Caco-2 (cell line): Measurements from ENCODE around the gene RBPMS2. TPM values are rescaled to one million over a fixed set of nuclear protein-coding genes. Genes with fewer than 3 reads are reported as not detected.

Experiments
- BruUV-seq: library from RNA; stranded (reverse); fragments of 400-500 nt; replicated peaks from 2 replicates; lab custom pipeline; 2021; lab: Mats Ljungman, UMichigan
- CTCF ChIA-PET: fragments of 300-600 bp; sonication (Branson Sonifier 250); formaldehyde crosslinking; loops from one replicate; lab custom pipeline; 2022; ENCODE audit warnings: antibody characterized with exemption; lab: Charles Lee
- POLR2A ChIA-PET: fragments of 300-600 bp; sonication (Branson Sonifier 250); formaldehyde crosslinking; loops from one replicate; lab custom pipeline; 2022; ENCODE audit warnings: antibody characterized with exemption; lab: Charles Lee
- DNase-seq, 2 experiments: peaks; one replicate each; pipeline versions ENCODE4 v3.0.0 to v3.0.0-alpha.2; 2020 to 2022
- H3K27me3 ChIP-seq: replicated peaks from 2 replicates; pipeline ENCODE4 v1.6.0; 2011; ENCODE audit warnings: low read length; ENCODE audit not compliant: control insufficient read depth, insufficient read depth
- H3K36me3 ChIP-seq: 2 replicates; pipeline ENCODE4 v1.5.1; 2011; ENCODE audit warnings: low read length; ENCODE audit not compliant: control insufficient read depth, insufficient read depth
- H3K4me1 ChIP-seq: fragments of 250-450 bp; sonication (Bioruptor Pico); 2 replicates; pipeline ENCODE4 v1.5.1; 2020; ENCODE audit warnings: mild to moderate bottlenecking
- H3K4me3 ChIP-seq: 2 replicates; pipeline ENCODE4 v1.5.1; 2011; ENCODE audit warnings: low read depth, mild to moderate bottlenecking, control low read depth, low read length
- H3K9me3 ChIP-seq: fragments of 250-450 bp; sonication (Bioruptor Pico); 2 replicates; pipeline ENCODE4 v1.5.1; 2020; ENCODE audit warnings: mild to moderate bottlenecking, moderate library complexity
- H3K27ac Mint-ChIP-seq: one replicate; pipeline ENCODE4 v1.8.0; 2022; ENCODE audit warnings: mixed read lengths; ENCODE audit not compliant: unreplicated experiment
- H3K27me3 Mint-ChIP-seq: one replicate; pipeline ENCODE4 v1.8.0; 2022; ENCODE audit warnings: mixed read lengths; ENCODE audit not compliant: insufficient read depth, unreplicated experiment
- H3K36me3 Mint-ChIP-seq: one replicate; pipeline ENCODE4 v1.8.0; 2022; ENCODE audit warnings: mild to moderate bottlenecking, mixed read lengths; ENCODE audit not compliant: insufficient read depth, unreplicated experiment
- H3K4me1 Mint-ChIP-seq: one replicate; pipeline ENCODE4 v1.8.0; 2022; ENCODE audit warnings: low read depth, mixed read lengths; ENCODE audit not compliant: unreplicated experiment
- H3K4me3 Mint-ChIP-seq: one replicate; pipeline ENCODE4 v1.8.0; 2022; ENCODE audit warnings: mild to moderate bottlenecking, moderate library complexity, mixed read lengths; ENCODE audit not compliant: unreplicated experiment
- H3K9me3 Mint-ChIP-seq: one replicate; pipeline ENCODE4 v1.8.0; 2022; ENCODE audit warnings: mixed read lengths; ENCODE audit not compliant: unreplicated experiment
- intact Hi-C: fragments of 100-400 bp; cut with micrococcal nuclease; formaldehyde crosslinking; loops from one replicate; pipeline ENCODE4 v1.10.0; 2022; ENCODE audit not compliant: unreplicated experiment
- total RNA-seq: library from RNA; stranded (reverse); gene quantifications from 2 replicates; pipeline ENCODE4 v1.2.3, GENCODE V29; 2022
- TF ChIP-seq, protein P1 (sequence below), 2 experiments: fragments of 200-600 bp in 1 of 2; IDR thresholded peaks; 1 replicate in 1 of 2; 2 replicates in 1 of 2; pipeline versions ENCODE4 v1.5.1 to v1.8.0; 2011 to 2022; ENCODE audit warnings: antibody characterized with exemption in 1 of 2, control low read depth in 1 of 2, inconsistent platforms in 1 of 2, low read depth in 1 of 2, low read length in 1 of 2, mild to moderate bottlenecking in 1 of 2, moderate library complexity in 1 of 2; ENCODE audit not compliant: insufficient read depth in 1 of 2, severe bottlenecking in 1 of 2, unreplicated experiment in 1 of 2

RBPMS2 gene
- total RNA-seq, 1 experiment from 2014 or later, result 9.3 TPM

DNA sequence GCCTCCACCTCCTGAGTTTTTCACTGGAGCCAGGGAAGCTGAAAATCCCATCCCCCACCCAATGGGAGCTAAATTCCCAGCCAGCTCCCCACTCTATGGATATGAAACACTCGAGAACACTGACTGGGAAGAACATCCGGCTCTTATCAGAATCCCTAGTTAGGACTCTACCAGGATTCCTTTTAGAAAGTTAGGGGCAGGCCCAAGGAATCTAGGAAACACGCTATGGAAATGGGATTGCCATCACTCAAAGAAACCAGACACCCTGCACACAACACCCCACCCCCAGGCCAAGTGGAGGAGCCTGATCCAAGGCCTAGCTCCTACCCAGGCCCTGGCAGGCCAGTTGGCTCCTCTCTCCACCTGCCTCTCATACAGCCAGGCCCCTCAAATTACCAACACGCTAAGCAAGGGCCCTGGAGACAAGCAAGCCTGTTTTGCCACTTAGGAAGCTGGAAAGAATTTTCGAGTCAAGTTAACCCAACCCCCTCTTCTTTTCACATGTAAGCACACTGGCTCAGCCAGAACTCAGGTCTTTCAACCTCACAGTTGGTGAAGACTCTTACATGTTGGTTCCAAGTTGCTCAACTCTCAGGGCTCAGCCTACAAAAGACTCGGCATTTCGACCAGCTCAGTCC is 75.5 kb downstream of the RBPMS2 start:
- Histone ChIP-seq H3K27me3 (no peaks in the 10 kb centered on the region), H3K9me3 (no peaks in the 10 kb centered on the region), H3K4me1 (peaks cover 15% of the 10 kb centered on the region), H3K36me3 (no peaks in the 10 kb centered on the region; the same call in none of the 2 replicates), H3K4me3 (no peak overlapping the region)
- Mint-ChIP-seq H3K4me3 (no peak overlapping the region), H3K9me3 (no peaks in the 10 kb centered on the region), H3K27ac (no peak overlapping the region), H3K36me3 (peaks cover 27% of the 10 kb centered on the region), H3K4me1 (peaks cover 33% of the 10 kb centered on the region), H3K27me3 (no peaks in the 10 kb centered on the region)
- intact Hi-C loops, result no loop called here
- BruUV-seq, result no TSS peak
- peak; percentile 12 to 49 for DNase-seq
- ChIA-PET CTCF (no interaction called here), POLR2A (no interaction called here)
- TF ChIP-seq, protein P1, sequence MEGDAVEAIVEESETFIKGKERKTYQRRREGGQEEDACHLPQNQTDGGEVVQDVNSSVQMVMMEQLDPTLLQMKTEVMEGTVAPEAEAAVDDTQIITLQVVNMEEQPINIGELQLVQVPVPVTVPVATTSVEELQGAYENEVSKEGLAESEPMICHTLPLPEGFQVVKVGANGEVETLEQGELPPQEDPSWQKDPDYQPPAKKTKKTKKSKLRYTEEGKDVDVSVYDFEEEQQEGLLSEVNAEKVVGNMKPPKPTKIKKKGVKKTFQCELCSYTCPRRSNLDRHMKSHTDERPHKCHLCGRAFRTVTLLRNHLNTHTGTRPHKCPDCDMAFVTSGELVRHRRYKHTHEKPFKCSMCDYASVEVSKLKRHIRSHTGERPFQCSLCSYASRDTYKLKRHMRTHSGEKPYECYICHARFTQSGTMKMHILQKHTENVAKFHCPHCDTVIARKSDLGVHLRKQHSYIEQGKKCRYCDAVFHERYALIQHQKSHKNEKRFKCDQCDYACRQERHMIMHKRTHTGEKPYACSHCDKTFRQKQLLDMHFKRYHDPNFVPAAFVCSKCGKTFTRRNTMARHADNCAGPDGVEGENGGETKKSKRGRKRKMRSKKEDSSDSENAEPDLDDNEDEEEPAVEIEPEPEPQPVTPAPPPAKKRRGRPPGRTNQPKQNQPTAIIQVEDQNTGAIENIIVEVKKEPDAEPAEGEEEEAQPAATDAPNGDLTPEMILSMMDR (IDR thresholded peaks at IDR 0.05; ENCODE audit: insufficient read depth in 1 of 2, low read depth in 1 of 2, low read length in 1 of 2, severe bottlenecking in 1 of 2, unreplicated experiment in 1 of 2), result no peak

DNA sequence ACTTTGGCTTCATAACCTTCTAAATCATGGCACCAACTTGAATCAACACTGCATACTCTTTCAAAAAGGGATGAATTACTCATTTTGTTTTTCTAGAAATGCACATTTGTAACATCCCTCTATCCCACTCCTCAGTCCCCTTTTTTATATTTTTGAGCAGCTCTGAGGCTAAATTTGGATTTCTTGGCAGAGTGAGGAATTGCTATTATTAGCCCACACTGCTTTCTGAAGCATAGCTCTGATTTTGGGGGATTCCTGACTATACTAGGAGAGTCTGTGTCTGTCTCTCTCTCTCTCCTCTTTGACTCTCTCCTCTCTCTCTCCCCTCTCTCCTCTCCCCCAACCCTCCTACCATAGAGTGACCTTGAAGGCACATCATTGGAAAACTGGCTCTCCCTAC is 76.6 kb downstream of the RBPMS2 start:
- peaks cover 14% of the 10 kb centered on the region for H3K4me1 ChIP-seq
- ChIA-PET POLR2A (no interaction called here), CTCF (no interaction called here)
- Mint-ChIP-seq H3K4me1 (peaks cover 32% of the 10 kb centered on the region), H3K27ac (no peak overlapping the region), H3K4me3 (no peak overlapping the region), H3K9me3 (no peaks in the 10 kb centered on the region), H3K27me3 (no peaks in the 10 kb centered on the region), H3K36me3 (peaks cover 36% of the 10 kb centered on the region)
- intact Hi-C loops, result no loop called here
- TF ChIP-seq, protein P1 (IDR thresholded peaks at IDR 0.05; ENCODE audit: insufficient read depth in 1 of 2, low read depth in 1 of 2, low read length in 1 of 2, severe bottlenecking in 1 of 2, unreplicated experiment in 1 of 2), result no peak
- no peak overlapping the region for H3K4me3 ChIP-seq
- BruUV-seq, result no TSS peak
- H3K27me3 ChIP-seq, result no peaks in the 10 kb centered on the region
- no peaks in the 10 kb centered on the region; the same call in none of the 2 replicates for H3K36me3 ChIP-seq
- no peak for DNase-seq
- H3K9me3 ChIP-seq, result no peaks in the 10 kb centered on the region

DNA sequence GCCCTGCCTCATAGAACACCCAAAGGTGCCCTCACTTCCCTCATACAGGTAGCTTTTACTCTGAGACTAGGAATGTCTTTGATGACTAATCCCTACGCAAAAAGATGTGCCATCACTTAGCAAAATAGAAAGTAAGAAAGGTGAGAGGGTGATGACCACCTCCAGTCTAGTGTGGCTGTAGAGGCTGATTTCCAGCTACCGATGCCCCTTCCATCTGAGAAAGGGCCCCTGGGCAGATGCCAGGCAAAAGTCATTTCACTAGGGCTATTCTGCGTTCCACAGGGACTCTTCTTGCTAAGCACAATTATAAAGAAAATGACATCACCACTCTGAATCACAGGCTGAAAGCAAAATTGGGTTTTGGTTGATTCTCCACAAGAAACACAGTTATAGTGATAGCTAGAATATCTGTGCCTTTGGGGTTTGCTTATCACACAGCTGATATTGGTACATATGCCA is 77.4 kb downstream of the RBPMS2 start:
- H3K36me3 Mint-ChIP-seq, result peaks cover 37% of the 10 kb centered on the region

More for the DNA sequence above, 77.4 kb downstream of the RBPMS2 start:
- DNase-seq, result no peak
- Histone ChIP-seq H3K27me3 (no peaks in the 10 kb centered on the region), H3K36me3 (no peaks in the 10 kb centered on the region; the same call in none of the 2 replicates), H3K4me1 (peaks cover 9% of the 10 kb centered on the region; the same call in 1 of the 2 replicates), H3K9me3 (no peaks in the 10 kb centered on the region), H3K4me3 (no peak overlapping the region)
- Mint-ChIP-seq H3K4me1 (peaks cover 27% of the 10 kb centered on the region), H3K27me3 (no peaks in the 10 kb centered on the region), H3K27ac (no peak overlapping the region), H3K4me3 (no peak overlapping the region), H3K9me3 (no peaks in the 10 kb centered on the region)
- POLR2A ChIA-PET, result no interaction called here
- intact Hi-C loops, result no loop called here
- TF ChIP-seq, protein P1 (IDR thresholded peaks at IDR 0.05; ENCODE audit: insufficient read depth in 1 of 2, low read depth in 1 of 2, low read length in 1 of 2, severe bottlenecking in 1 of 2, unreplicated experiment in 1 of 2), result no peak
- CTCF ChIA-PET, result interaction anchor here (0.6 to 1.1 kb wide), 2 partner anchors 30 to 1517 kb away, joined by 3 to 4 read pairs; no protein-coding TSS in a partner anchor
- no TSS peak for BruUV-seq
